Measurements from ENCODE around the gene EGFLAM. TPM values are rescaled to one million over a fixed set of nuclear protein-coding genes. Genes with fewer than 3 reads are reported as not detected.

Gene EGFLAM
- total and polyA plus RNA-seq, 8 donors, result 0.82 to 15.7 (median 9.8) TPM

- TF ChIP-seq CTCF (IDR thresholded peaks at IDR 0.05), result no peak
- ATAC-seq (no peak), DNase-seq (no peak)
- no peaks in the 10 kb centered on the region for H3K9me3 ChIP-seq
- H3K4me3 ChIP-seq, result no peak overlapping the region
- H3K36me3 ChIP-seq, result peaks cover 0 to 33% of the 10 kb centered on the region in 2 donors
- H3K27ac ChIP-seq, result no peak overlapping the region
- intact Hi-C loops (cut with DNase I), result no loop called here
- no peaks in the 10 kb centered on the region for H3K4me1 ChIP-seq
- H3K27me3 ChIP-seq, result no peaks in the 10 kb centered on the region
Measured at GRCh38 chr5:38494175-38494574, 235.8 kb downstream of the EGFLAM start.

- H3K27ac ChIP-seq, result no peak overlapping the region
- no peaks in the 10 kb centered on the region for H3K9me3 ChIP-seq
- no peak for ATAC-seq
- intact Hi-C loops (cut with DNase I), result no loop called here
- no peaks in the 10 kb centered on the region for H3K4me1 ChIP-seq
- no peaks in the 10 kb centered on the region for H3K27me3 ChIP-seq
- no peak for DNase-seq
- no peak overlapping the region for H3K4me3 ChIP-seq
- TF ChIP-seq CTCF (IDR thresholded peaks at IDR 0.05), result no peak
- peaks cover 0 to 33% of the 10 kb centered on the region in 2 donors for H3K36me3 ChIP-seq
Measured at GRCh38 chr5:38494763-38495162, 236.4 kb downstream of the EGFLAM start.

- DNase-seq, result peak in 1 of 4 donors; percentile 37
- no peak for TF ChIP-seq CTCF (IDR thresholded peaks at IDR 0.05)
Measured at GRCh38 chr5:38497946-38498345, 239.6 kb downstream of the EGFLAM start.

GRCh38 chr5:38500573-38501260 is 242.4 kb downstream of the EGFLAM start:
- ATAC-seq, result no peak
- no peaks in the 10 kb centered on the region for H3K4me1 ChIP-seq
- DNase-seq, result peak in 2 of 4 donors; percentile 23 to 36
- H3K36me3 ChIP-seq, result peaks cover 0 to 8% of the 10 kb centered on the region in 2 donors
- no peaks in the 10 kb centered on the region for H3K9me3 ChIP-seq
- no peak for TF ChIP-seq CTCF (IDR thresholded peaks at IDR 0.05)
- intact Hi-C loops (cut with DNase I), result no loop called here
- H3K27me3 ChIP-seq, result no peaks in the 10 kb centered on the region
- H3K27ac ChIP-seq, result no peak overlapping the region
- no peak overlapping the region for H3K4me3 ChIP-seq

More at GRCh38 chr5:38497946-38498345, 239.6 kb downstream of the EGFLAM start:
- no peak overlapping the region for H3K4me3 ChIP-seq
- no peaks in the 10 kb centered on the region for H3K9me3 ChIP-seq
- ATAC-seq, result peak; percentile 66
- H3K36me3 ChIP-seq, result peaks cover 0 to 15% of the 10 kb centered on the region in 2 donors
- H3K27ac ChIP-seq, result no peak overlapping the region
- intact Hi-C loops (cut with DNase I), result no loop called here
- H3K27me3 ChIP-seq, result no peaks in the 10 kb centered on the region
- no peaks in the 10 kb centered on the region for H3K4me1 ChIP-seq

- DNase-seq (no peak), ATAC-seq (no peak)
- TF ChIP-seq CTCF (IDR thresholded peaks at IDR 0.05), result no peak
- H3K4me1 ChIP-seq, result no peaks in the 10 kb centered on the region
- no peaks in the 10 kb centered on the region for H3K9me3 ChIP-seq
- H3K4me3 ChIP-seq, result no peak overlapping the region
- no peak overlapping the region for H3K27ac ChIP-seq
- intact Hi-C loops (cut with DNase I), result no loop called here
- H3K36me3 ChIP-seq, result no peaks in the 10 kb centered on the region
- no peaks in the 10 kb centered on the region for H3K27me3 ChIP-seq
Measured at GRCh38 chr5:38506302-38506701, 247.9 kb downstream of the EGFLAM start.

All from left lung (tissue), 10 donors.